OCI-LY3 (cell line): ENCODE data around the gene BBOX1.

ENCODE experiments used
- H2AFZ ChIP-seq: fragments of 200-600, 300-600 bp; shearing (Covaris generic); 2 replicates; pipeline ENCODE4 v1.6.0; 2014; ENCODE audit warnings: antibody characterized with exemption, low read depth, low read length
- H3K27ac ChIP-seq: fragments of 200-600, 300-600 bp; sonication (generic); 2 replicates; pipeline ENCODE4 v1.5.1; 2014; ENCODE audit warnings: mild to moderate bottlenecking, low read length, moderate library complexity, mixed read lengths
- H3K27me3 ChIP-seq: fragments of 200-600, 300-600 bp; sonication (generic); 2 replicates; pipeline ENCODE4 v1.6.1; 2014; ENCODE audit warnings: low read depth, low read length, mixed read lengths
- H3K36me3 ChIP-seq: fragments of 200-600, 300-600 bp; sonication (generic); replicated peaks from 2 replicates; pipeline ENCODE3; 2014; ENCODE audit warnings: low read depth, low read length, mixed read lengths
- H3K4me1 ChIP-seq: fragments of 300-600, 200-600 bp; sonication (generic); 2 replicates; pipeline ENCODE4 v1.6.1; 2014; ENCODE audit warnings: low read length, mixed read lengths
- H3K4me2 ChIP-seq: fragments of 200-600, 300-600 bp; sonication (generic); 2 replicates; pipeline ENCODE4 v1.6.1; 2014; ENCODE audit warnings: low read length, mixed read lengths
- H3K4me3 ChIP-seq: fragments of 300-600, 200-600 bp; sonication (generic); 2 replicates; pipeline ENCODE4 v1.5.1; 2014; ENCODE audit warnings: antibody characterized with exemption, mild to moderate bottlenecking, low read length, moderate library complexity
- H3K79me2 ChIP-seq: fragments of 300-600, 200-600 bp; shearing (Covaris generic); 2 replicates; pipeline ENCODE4 v1.6.1; 2014; ENCODE audit warnings: mild to moderate bottlenecking, low read length, mixed read lengths
- H3K9ac ChIP-seq: fragments of 300-600, 200-600 bp; shearing (Covaris generic); 2 replicates; pipeline ENCODE4 v1.6.0; 2014; ENCODE audit warnings: mild to moderate bottlenecking, low read length, moderate library complexity
- H3K9me3 ChIP-seq: fragments of 200-600, 300-600 bp; shearing (Covaris generic); 2 replicates; pipeline ENCODE4 v1.6.1; 2014; ENCODE audit warnings: low read length, mixed read lengths; ENCODE audit not compliant: insufficient read depth
- H4K20me1 ChIP-seq: fragments of 200-600, 300-600 bp; sonication (generic); 2 replicates; pipeline ENCODE4 v1.6.1; 2016; ENCODE audit warnings: low read length, mixed read lengths; ENCODE audit not compliant: insufficient read depth
- CTCF ChIP-seq: fragments of 200-600, 300-600 bp; sonication (generic); IDR thresholded peaks from 2 replicates; pipeline ENCODE4 v1.5.1; 2014; ENCODE audit warnings: antibody characterized with exemption, low read length, low read depth
- EZH2phosphoT487 ChIP-seq: fragments of 200-600 bp; shearing (Covaris generic); IDR thresholded peaks from 2 replicates; pipeline ENCODE4 v1.6.1; 2018; ENCODE audit warnings: antibody characterized with exemption, mixed run types, low read depth

Gene BBOX1

GRCh38 chr11:27107548-27107947 is 66.9 kb downstream of the BBOX1 start:
- no peaks in the 10 kb centered on the region for H3K9me3 ChIP-seq
- no peaks in the 10 kb centered on the region for H3K4me1 ChIP-seq
- H3K9ac ChIP-seq, result no peak overlapping the region
- H4K20me1 ChIP-seq, result no peaks in the 10 kb centered on the region
- no peak overlapping the region for H3K27ac ChIP-seq
- no peak overlapping the region for H2AFZ ChIP-seq
- no peak overlapping the region for H3K4me2 ChIP-seq
- TF ChIP-seq EZH2phosphoT487, result no peak
- no peak for TF ChIP-seq CTCF
- no peaks in the 10 kb centered on the region for H3K79me2 ChIP-seq
- no peak overlapping the region for H3K4me3 ChIP-seq
- H3K36me3 ChIP-seq, result no peaks in the 10 kb centered on the region
- no peaks in the 10 kb centered on the region for H3K27me3 ChIP-seq

- Histone ChIP-seq H2AFZ (no peak overlapping the region), H4K20me1 (no peaks in the 10 kb centered on the region), H3K4me2 (no peak overlapping the region), H3K9ac (no peak overlapping the region), H3K27ac (no peak overlapping the region), H3K27me3 (no peaks in the 10 kb centered on the region), H3K79me2 (no peaks in the 10 kb centered on the region), H3K4me3 (no peak overlapping the region), H3K36me3 (no peaks in the 10 kb centered on the region), H3K4me1 (no peaks in the 10 kb centered on the region), H3K9me3 (no peaks in the 10 kb centered on the region)
- no peak for TF ChIP-seq CTCF
Observed at GRCh38 chr11:27108809-27109208, 68.2 kb downstream of the BBOX1 start.

- no peak for TF ChIP-seq CTCF
- no peak for TF ChIP-seq EZH2phosphoT487
- Histone ChIP-seq H3K79me2 (no peaks in the 10 kb centered on the region), H3K4me3 (no peak overlapping the region), H3K27ac (no peak overlapping the region), H2AFZ (no peak overlapping the region), H3K9me3 (no peaks in the 10 kb centered on the region), H3K27me3 (no peaks in the 10 kb centered on the region), H3K4me1 (no peaks in the 10 kb centered on the region), H4K20me1 (no peaks in the 10 kb centered on the region), H3K36me3 (no peaks in the 10 kb centered on the region), H3K9ac (no peak overlapping the region), H3K4me2 (no peak overlapping the region)
Observed at GRCh38 chr11:27111896-27112295, 71.3 kb downstream of the BBOX1 start.

- Histone ChIP-seq H3K9ac (no peak overlapping the region), H3K9me3 (no peaks in the 10 kb centered on the region), H3K36me3 (no peaks in the 10 kb centered on the region), H3K27me3 (no peaks in the 10 kb centered on the region), H3K4me3 (no peak overlapping the region), H3K27ac (no peak overlapping the region), H4K20me1 (no peaks in the 10 kb centered on the region), H3K4me1 (no peaks in the 10 kb centered on the region), H3K79me2 (no peaks in the 10 kb centered on the region), H3K4me2 (no peak overlapping the region), H2AFZ (no peak overlapping the region)
- no peak for TF ChIP-seq EZH2phosphoT487
- TF ChIP-seq CTCF, result no peak
Observed at GRCh38 chr11:27112946-27113345, 72.3 kb downstream of the BBOX1 start.
